ENCODE results near the gene BOK.
"Not testable (repeated sequence)": the region's sequence is repeated elsewhere in the genome, so short reads cannot be mapped to it uniquely, and the experiment has no call there.

BOK gene

DNA sequence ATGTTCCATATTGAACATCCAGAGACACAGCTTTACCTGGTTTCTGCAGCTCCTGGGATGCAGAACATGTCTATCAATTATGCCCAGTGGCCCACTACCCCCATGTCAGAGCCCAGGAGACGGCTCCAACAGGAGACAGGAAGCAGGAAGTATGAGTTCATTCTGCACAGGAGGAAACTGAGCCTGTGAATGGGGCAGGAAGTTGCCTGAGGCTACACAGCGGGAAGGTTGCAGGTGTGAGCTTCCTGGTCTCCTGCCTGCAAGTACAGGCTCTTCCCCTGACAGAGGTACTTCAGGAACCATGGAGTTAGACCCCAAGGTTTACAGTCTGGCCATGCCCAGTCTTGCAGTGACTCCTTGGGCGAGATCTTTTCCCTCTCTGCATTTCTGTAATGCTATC lies 2.8 kb upstream of the BOK start:
- DNase-seq (ENCODE audit: low read depth in 2 of 2) = no peak

GRCh38 chr2:241556746-241557145 lies 1.8 kb upstream of the BOK start:
- DNase-seq (ENCODE audit: low read depth in 2 of 2) = no peak

DNA sequence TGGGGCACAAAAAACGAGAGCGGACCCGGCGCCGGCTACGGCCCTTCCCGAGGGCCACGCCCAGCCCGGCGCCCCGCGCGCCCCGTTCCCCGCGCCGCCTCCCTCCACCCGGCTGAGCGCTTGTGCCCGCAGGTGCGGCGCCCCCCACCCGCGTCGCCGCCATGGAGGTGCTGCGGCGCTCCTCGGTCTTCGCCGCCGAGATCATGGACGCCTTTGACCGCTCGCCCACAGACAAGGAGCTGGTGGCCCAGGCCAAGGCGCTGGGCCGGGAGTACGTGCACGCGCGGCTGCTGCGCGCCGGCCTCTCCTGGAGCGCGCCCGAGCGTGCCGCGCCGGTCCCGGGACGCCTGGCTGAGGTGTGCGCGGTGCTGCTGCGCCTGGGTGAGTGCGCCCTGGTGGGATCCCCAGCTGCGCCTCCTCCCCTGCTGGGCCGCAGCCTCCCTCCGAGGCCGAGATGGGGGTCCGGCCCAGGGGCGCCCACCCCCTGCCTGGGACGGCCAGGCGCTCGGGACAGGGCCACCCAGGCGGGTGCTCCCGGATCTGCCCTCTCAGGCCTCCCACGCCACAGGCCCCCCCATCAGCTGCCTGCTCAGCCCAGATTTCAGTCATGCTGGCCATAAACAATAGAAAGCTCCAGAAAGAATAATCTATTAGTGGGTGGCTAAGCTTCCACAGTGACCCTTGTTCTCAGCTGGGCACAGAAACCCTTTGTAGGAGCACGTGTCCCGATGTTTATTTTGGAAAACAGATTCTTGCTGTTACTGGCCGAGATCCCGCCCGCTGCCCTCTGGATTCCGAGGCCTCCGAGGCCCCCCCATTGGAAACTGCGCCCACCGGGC lies 997 bp downstream of the BOK start:
- no peak for DNase-seq (ENCODE audit: low read depth in 2 of 2)

GRCh38 chr2:241560162-241560882 lies 1.8 kb downstream of the BOK start:
- no peak for DNase-seq (ENCODE audit: low read depth in 2 of 2)

- no peak for DNase-seq (ENCODE audit: low read depth in 2 of 2)
Measured at GRCh38 chr2:241560883-241561474, 2.4 kb downstream of the BOK start.

DNA sequence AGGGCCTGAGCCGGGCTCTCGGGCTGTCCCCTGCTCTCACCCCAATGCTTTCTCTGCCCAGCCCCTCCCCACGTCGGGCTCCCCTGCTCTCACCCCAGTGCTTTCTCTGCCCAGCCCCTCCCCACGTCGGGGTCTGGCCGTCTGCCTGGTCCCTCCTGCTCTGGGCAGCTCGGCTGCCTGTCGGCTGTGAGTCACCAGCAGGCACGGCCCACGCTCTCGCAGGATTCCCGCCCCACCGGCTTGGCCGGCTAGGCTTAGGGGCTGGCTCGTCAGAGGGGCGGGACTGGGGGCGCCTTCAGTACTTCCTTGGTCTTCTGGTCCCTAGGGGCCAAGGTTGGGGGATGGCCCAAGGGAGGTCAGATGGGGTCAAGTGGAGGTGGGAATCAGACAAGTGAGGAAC lies 3.3 kb downstream of the BOK start:
- DNase-seq (ENCODE audit: low read depth in 2 of 2) = no peak

- DNase-seq (ENCODE audit: low read depth in 2 of 2) = no peak
Measured at GRCh38 chr2:241562269-241562891, 3.8 kb downstream of the BOK start.

GRCh38 chr2:241563031-241563507 lies 4.5 kb downstream of the BOK start:
- DNase-seq (ENCODE audit: low read depth in 2 of 2) = no peak

- no peak for DNase-seq (ENCODE audit: low read depth in 2 of 2)
Measured at GRCh38 chr2:241563571-241563980, 5.0 kb downstream of the BOK start.

GRCh38 chr2:241563981-241564595 lies 5.5 kb downstream of the BOK start:
- no peak for DNase-seq (ENCODE audit: low read depth in 2 of 2)

- DNase-seq (ENCODE audit: low read depth in 2 of 2) = no peak
Measured at GRCh38 chr2:241564596-241565410, 6.3 kb downstream of the BOK start.

DNA sequence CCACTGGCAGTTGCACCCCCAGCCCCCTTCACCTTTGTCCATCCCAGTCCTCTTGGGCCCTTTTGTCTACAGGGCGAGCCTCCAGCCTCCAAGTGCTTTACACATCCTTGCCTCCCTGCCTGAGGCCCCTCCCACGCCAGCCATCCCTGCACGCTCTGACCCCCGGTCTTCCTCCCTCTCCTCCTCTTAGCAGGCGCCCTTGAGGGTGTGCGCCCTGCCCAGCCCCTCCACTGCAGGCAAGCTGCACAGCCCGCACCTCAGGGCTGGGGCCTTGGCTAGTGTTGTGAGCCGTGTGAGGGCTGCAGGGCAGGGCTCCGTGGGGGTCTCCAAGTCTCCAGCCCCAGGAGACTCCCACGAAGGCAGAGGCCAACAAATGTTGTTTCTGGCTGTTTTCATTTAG lies 6.9 kb downstream of the BOK start:
- no peak for DNase-seq (ENCODE audit: low read depth in 2 of 2)

- not testable (repeated sequence) for DNase-seq (ENCODE audit: low read depth in 2 of 2)
Measured at GRCh38 chr2:241566021-241566420, 7.5 kb downstream of the BOK start.

GRCh38 chr2:241566468-241566867 lies 7.9 kb downstream of the BOK start:
- DNase-seq (ENCODE audit: low read depth in 2 of 2) = no peak

DNA sequence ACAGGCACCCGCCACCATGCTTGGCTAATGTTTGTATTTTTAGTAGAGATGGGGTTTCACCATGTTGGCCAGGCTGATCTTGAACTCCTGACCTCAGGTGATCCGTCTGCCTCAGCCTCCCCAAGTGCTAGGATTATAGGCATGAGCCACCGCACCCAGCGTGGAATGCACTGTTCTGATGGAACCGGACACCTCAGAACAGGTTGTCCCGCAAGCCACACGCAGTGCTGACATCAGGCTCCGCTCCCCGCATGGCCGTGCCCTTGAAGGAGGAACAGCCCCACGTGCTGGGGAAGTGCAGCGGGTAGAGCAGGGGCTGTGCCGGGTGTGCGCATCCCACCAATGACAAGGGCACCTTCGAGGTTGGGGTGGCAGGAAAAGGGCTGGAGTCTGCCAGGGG lies 8.7 kb downstream of the BOK start:
- DNase-seq (ENCODE audit: low read depth in 2 of 2) = not testable (repeated sequence)

- DNase-seq (ENCODE audit: low read depth in 2 of 2) = no peak
Measured at GRCh38 chr2:241567776-241568175, 9.2 kb downstream of the BOK start.

- no peak for DNase-seq (ENCODE audit: low read depth in 2 of 2)
Measured at GRCh38 chr2:241568726-241569125, 10.2 kb downstream of the BOK start.

GRCh38 chr2:241569831-241570281 lies 11.3 kb downstream of the BOK start:
- DNase-seq (ENCODE audit: low read depth in 2 of 2) = no peak

DNA sequence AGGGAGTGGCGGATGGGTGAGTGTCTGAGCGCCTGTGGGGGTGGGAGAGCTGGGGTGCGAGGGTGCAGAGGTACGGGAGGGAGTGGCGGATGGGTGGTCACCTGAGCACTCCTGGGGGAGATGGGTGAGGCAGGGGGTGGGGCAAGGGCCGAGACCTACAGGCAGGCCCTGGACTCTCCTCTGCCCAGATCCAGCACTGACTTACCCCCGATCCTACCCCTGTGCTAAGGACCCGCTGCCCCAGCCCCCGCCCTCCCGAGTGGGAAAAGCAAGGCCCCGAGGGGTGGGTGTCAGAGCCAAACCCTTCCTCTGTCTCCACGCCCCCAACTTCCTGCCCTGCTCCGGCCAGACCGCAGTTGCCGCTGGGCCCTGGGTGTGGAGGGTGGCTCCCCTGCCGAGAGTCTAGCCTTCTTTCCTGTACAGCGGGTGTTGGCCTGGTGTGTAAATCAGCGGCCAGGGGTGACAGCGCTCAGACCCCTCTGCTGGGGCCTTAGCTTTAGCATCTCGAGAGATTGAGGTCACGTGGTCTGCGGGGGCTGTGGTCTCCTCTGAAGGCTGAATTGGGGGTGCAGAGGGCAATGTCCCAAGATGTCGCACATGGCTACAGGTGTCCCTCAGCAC lies 12.5 kb downstream of the BOK start:
- no peak for DNase-seq (ENCODE audit: low read depth in 2 of 2)

All from stimulated activated CD8-positive, alpha-beta memory T cell treated with anti-CD3 and anti-CD28 coated beads, Interleukin-7, amount 100 ng/mL, for 1 hour (primary cell).